ENCODE results near the gene IGF1. TPM values are rescaled to one million over a fixed set of nuclear protein-coding genes. Genes with fewer than 3 reads are reported as not detected.

The IGF1 gene
- polyA plus RNA-seq (ENCODE audit: insufficient read length): 21.8 TPM

DNA sequence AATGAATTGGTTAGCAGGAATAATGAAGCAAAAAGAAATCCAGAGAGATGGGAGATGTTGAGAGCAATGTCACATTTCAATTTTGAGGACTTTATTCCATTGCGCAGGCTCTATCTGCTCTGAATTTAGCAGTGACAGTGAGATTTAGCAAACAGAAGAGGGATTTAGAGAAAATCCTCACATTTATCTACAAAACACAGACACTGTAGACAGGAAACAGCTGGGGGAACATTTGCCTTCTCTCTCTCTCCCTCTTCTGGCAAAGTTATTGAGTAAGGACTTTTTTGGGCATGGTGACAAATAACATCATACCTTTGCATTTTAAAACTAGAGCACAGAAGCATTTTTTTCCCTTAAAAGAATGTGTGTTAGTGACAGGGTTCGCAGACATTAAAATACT lies at the start of gene IGF1:
Gene IGF1, minus strand, starts transcription at position 158 of the 400 bp plus-strand sequence. CDS start 182 bp downstream, outside the sequence.
- peak; percentile 78 for DNase-seq

- no peak for DNase-seq
These were observed 47.7 kb upstream of the IGF1 start for GRCh38 chr12:102528111-102528510.

GRCh38 chr12:102527171-102527720 lies 46.9 kb upstream of the IGF1 start:
- DNase-seq: no peak

GRCh38 chr12:102526656-102527055 lies 46.3 kb upstream of the IGF1 start:
- no peak for DNase-seq

GRCh38 chr12:102522768-102523167 lies 42.4 kb upstream of the IGF1 start:
- DNase-seq: no peak

DNA sequence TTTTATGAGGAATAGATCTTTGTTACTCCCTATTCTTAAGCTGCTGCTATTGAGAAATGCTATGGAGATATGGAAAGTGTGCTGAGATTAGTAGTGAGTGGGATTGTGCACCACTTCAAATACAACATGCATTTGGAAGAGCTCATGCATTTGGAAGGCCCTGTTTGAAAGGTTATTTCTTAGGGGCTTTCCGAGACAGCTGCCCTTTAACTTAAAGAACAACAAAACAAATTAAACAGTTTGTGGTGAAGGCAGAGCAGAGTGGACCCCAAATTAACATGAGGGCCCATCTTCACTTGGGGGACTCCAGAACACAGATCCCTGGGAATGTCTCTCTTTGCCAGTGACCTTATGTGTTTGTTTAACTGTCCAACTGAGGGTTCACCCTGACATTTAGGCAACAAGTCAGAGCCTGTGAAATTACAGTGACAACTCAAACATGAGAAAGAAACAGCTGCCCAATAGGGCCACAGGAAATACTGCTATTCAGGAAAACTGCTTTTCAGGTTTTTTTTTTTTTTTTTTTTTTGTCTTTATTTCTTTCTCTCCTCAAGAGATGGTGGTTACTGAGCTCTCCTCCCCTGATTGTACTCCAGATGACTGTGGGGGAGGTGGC lies 41.4 kb upstream of the IGF1 start:
- DNase-seq: no peak

DNA sequence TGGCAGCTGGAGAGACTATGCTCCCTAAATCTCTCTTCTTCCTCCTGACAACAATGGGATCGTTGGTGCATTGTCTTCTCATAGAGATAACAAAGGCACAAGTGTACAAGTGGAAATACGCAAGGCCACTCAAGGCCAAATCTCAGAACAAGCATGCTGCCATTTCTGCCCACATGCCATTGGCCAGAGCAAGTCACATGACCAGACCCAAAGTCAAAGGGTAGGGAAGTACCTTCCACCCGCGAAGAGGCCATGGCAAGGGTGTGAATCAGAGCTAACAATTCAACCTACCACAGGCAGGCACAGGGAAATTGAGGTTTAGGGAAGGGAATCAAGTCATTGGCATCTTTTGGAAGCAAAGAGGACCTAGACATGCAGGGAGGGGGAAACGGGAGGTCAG lies 38.5 kb upstream of the IGF1 start:
- DNase-seq: no peak

DNA sequence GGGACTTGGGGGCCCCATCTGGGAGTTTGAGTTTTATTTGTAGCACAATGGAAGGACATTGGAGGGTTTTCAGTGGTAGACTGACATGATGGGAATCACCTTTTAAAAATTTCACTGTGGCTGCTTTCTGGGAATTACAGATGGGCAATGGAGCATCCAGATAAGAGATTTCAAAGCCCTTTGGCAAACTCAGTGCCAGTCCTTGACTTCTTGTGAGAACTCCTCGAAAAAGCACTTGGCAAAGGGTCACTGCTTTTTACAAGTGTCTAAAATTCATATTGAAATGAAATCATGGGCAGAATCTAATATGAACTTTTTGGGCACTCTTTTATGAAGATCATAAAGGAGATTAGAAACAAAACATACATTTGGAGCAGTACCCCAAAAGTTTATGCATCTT lies 34.3 kb upstream of the IGF1 start:
- DNase-seq: no peak

GRCh38 chr12:102513739-102514138 lies 33.4 kb upstream of the IGF1 start:
- DNase-seq: no peak

DNA sequence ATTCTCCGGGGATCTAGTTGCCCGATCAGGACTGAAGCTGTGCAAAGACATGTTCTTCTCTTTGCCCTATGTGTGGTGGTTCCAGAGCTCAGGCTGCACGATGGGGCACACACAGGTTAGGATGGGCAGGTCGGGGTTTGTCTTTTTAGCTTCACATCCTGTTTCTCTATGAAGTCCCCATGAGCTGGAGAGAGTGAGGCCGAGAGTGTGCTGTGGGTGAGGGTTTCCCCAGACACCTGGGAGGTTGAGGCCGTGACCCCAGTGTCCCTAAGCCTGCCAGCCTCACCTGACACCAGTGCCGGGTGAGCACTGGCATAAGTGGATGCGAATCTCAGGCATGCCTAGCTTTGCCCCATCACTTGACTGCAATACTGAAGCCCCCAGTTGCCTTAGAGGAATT lies 32.9 kb upstream of the IGF1 start:
- DNase-seq: no peak

- no peak for DNase-seq
These were observed 32.2 kb upstream of the IGF1 start for GRCh38 chr12:102512523-102512922.

- DNase-seq: no peak
These were observed 31.2 kb upstream of the IGF1 start for GRCh38 chr12:102511575-102511974.

- no peak for DNase-seq
These were observed 30.1 kb upstream of the IGF1 start for GRCh38 chr12:102510463-102510862.

DNA sequence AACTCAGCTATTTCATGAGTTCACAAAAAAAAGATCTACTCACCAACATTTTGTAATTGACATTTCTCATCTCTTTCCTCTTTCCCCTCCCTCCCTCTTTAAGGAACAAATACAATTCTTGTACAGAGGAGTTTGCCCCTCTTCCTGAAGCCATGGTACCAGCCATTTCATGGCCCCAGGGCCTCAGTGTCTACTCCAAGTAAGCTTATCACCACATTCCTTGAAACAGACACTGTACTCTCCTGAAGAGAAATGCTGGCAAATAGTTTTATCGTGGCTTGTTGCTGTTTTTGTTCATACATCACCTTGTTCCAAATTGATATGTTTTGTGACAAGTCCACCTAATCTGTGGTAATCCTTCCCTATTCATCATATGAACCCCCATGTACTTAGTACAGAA lies 29.7 kb upstream of the IGF1 start:
- DNase-seq: no peak

- DNase-seq: peak; percentile 50
These were observed 28.8 kb upstream of the IGF1 start for GRCh38 chr12:102509123-102509626.

DNA sequence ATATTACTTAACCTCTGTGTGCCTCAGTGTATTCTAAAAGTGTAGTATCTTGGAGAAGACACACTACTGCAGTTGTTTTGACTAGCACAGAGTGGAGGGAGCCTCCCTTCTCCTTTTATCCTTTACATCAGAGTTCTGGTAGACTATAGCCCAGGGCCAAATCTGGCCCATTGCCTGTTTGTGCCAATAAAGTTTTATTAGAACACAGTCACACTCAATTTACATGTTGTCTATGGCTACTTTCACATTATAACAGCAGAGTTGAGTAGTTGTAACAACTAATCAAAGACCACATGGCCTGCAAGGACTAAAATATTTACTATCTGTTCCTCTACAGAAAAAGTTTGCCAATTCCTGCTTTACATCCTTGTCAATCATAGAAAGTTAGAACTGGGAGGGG lies 27.7 kb upstream of the IGF1 start:
- no peak for DNase-seq

DNA sequence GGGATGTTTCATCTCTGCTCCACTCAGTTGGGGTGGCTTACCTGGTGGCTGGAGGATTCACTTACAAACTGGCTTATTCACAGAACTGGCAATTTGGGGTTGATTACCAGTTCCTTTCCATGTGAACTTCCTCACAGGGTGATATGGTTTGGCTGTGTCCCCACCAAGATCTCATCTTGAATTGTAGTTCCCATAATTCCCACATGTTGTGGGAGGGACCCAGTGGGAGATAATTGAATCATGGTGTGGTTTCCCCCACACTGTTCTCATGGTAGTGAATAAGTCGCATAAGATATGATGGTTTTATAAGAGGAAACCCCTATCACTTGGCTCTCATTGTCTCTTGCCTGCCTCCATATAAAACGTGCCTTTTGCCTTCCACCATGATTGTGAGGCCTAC lies 26.9 kb upstream of the IGF1 start:
- DNase-seq: no peak

- no peak for DNase-seq
These were observed 24.5 kb upstream of the IGF1 start for GRCh38 chr12:102504871-102505270.

- DNase-seq: no peak
These were observed 23.9 kb upstream of the IGF1 start for GRCh38 chr12:102504280-102504679.

DNA sequence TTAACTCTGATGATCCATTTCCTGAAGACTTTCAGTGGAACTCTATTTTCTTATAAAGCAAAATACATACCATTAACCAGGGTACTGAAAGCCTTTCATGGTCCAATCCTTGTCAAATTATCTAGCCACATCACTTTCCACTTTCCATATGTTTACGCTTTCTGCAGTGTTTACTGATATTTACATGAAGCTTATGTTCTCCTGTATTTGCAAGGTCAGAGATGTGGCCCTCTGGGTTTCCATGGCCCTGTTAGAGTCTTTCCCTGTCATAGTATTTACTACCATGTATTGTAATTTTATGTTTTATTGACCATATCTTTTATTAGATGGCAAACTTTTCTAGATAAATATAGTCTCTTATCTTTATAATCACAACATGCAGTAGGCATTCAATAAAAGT lies 23.5 kb upstream of the IGF1 start:
- no peak for DNase-seq

DNA sequence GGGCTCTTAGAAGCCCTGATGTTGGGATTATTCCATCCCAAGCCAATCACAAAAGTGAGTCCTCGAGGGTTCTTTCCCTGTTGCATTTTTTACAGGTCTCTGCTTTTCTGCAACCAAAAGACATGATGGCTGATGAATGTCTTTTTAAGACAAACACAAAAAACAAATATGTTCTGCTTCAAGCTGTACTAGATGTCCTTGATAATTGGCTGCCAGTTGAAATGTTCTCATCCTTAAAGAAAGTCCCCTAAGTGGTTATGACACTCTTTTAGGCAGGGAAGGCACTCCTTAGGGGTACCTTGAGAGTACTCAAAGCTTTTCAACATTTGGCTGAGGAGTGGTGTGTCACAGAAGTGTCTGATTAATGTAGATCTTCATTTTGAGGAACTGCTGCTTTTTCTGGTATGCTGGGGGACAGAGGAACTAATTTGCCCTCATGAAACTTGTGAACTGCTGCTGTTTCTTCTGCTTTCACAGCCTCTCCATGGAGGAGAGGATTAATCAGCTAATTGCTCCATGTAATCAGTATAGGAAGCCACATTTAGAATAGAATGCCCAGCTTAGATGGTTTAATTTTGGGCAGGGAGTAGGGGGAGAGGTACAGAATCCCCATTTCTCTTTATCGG lies 22.8 kb upstream of the IGF1 start:
- DNase-seq: no peak

DNA sequence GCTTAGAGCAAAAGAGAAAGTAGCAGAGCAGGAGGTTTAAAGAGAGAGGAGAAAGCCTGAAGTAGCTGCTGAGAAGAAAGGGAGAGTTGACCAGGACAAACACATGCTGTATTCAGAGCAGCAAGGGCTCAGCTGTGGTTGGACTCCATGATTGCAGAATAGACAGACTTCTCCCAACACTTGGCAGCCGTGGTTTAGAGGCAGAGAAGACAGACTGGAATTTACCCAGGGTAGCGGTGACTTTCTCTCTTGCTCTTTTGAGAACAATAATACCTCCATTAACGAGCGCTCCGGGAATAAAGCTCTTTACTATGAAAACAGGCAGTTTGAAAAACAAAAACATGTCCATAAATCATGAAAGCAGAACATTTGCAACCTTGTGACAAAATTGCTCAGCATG lies 21.4 kb upstream of the IGF1 start:
- DNase-seq: no peak

GRCh38 chr12:102498471-102498870 lies 18.1 kb upstream of the IGF1 start:
- no peak for DNase-seq

GRCh38 chr12:102497743-102498142 lies 17.4 kb upstream of the IGF1 start:
- no peak for DNase-seq

All from hindlimb muscle (tissue), 1 donor.